GM12801 (cell line): Measurements from ENCODE around the gene PA2G4.

Experiments used
- CTCF ChIP-seq: IDR thresholded peaks from one replicate; pipeline ENCODE4 v1.5.1; 2011; ENCODE audit warnings: control low read depth; ENCODE audit not compliant: insufficient read length; ENCODE audit errors: extremely low read depth

The PA2G4 gene

DNA sequence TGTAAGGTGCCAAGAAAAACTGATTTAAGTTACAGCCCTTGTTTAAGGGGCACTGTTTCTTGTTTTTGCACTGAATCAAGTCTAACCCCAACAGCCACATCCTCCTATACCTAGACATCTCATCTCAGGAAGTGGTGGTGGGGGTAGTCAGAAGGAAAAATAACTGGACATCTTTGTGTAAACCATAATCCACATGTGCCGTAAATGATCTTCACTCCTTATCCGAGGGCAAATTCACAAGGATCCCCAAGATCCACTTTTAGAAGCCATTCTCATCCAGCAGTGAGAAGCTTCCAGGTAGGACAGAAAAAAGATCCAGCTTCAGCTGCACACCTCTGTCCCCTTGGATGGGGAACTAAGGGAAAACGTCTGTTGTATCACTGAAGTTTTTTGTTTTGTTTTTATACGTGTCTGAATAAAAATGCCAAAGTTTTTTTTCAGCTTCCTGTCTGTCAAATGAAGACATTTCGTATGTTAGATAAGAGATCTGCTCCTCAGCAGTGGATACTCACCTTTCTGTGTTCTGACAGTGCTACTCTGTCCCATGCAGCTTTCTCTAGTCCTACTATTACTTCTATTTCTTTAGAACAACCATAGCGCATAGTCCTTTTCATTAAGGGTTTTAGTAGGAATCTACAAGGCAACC lies 1.2 kb upstream of the PA2G4 start:
- TF ChIP-seq CTCF: no peak

GRCh38 chr12:56103823-56104108 lies 593 bp upstream of the PA2G4 start:
- TF ChIP-seq CTCF: no peak

GRCh38 chr12:56104815-56105608 lies 653 bp downstream of the PA2G4 start:
- TF ChIP-seq CTCF: no peak

DNA sequence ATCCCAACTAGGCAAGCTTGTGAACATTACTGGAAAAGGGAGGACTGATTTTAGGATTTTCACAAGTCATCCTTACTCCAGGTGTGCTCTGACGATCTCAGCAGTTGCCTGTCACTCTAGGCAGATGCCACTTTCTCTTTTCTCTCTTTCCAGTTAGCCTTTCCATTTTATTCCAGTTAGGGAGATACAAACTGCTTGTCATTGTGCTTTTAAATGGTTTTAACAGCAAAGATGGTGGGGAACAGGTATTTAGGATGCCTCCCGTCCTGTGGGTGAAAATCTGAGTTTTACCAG lies 1.2 kb downstream of the PA2G4 start:
- TF ChIP-seq CTCF: no peak

- no peak for TF ChIP-seq CTCF
Observed at GRCh38 chr12:56107242-56107641, 2.9 kb downstream of the PA2G4 start.

DNA sequence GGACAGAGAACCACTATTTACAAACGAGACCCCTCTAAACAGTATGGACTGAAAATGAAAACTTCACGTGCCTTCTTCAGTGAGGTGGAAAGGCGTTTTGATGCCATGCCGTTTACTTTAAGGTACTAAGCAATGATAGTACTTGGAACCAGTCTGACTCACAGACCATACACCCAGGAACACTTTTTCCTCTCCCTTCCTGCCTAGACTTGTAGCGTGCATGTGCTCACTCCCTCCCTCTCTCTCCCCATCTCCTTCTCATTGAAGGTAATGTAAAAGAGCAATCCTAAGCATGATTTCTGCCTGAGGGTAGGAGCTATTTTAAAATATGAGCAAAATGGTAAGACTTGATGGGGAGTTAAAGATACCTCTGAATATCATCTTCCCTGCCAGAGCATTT lies 6.2 kb downstream of the PA2G4 start:
- no peak for TF ChIP-seq CTCF

DNA sequence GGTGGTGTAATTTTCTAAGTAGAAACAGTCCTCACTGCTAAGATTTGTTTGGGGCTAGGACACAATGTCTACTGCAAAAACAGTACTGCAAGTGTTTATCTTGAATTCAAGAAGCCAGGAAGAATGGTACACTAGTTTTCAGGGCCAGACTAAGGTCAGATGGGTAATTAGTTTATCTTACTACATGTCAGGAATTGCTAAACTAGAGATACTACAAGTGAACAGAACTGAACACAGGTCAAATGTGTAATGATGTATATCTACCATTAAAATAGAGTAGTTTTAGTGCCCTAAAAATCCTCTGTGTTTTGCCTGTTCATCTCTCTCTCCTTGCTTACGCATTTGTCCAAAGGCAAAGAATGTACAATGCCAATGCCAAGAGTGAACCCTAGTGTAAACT lies 9.7 kb downstream of the PA2G4 start:
- no peak for TF ChIP-seq CTCF

DNA sequence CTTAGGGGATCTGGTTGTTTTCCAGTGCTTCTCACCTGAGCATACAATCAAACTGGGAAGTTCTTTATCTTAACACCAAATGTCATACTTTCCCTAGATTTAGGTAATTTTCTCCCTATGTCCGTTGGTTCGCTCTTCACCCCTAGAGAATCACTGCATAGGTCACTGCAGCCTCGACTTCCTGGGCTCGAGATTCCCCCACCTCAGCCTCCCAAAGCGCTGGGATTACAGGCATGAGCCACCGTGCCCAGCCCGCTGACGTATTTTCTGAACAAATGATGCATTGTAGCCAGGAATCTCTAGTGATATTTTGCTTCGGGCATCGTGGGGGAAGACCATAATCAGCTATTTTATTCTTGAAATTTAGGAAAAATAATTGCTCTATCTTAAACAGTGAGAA lies 11.0 kb downstream of the PA2G4 start:
- no peak for TF ChIP-seq CTCF
